Small intestine (tissue), 7 donors: ENCODE data around the gene LRMDA. TPM values are rescaled to one million over a fixed set of nuclear protein-coding genes. Genes with fewer than 3 reads are reported as not detected.
A peak's percentile ranks its signal among the peaks of the same experiment; 100 is the strongest.

Experiments
- DNase-seq, 2 donors: peaks; one replicate each; pipeline versions ENCODE4 v3.0.0 to v3.0.0-alpha.2; 2013
- FAIRE-seq: peaks from 2 replicates; lab custom pipeline; 2012; peaks lifted over from hg19 to GRCh38; lab: Jason Lieb, UNC
- H3K27ac ChIP-seq, 3 donors: one replicate each; pipeline ENCODE4 v1.5.1; 2013; ENCODE audit warnings: low read length in 2 of 3, mild to moderate bottlenecking in 2 of 3, control low read depth in 1 of 3, inconsistent platforms in 1 of 3, low read depth in 1 of 3, moderate library complexity in 1 of 3
- H3K27me3 ChIP-seq, 3 donors: one replicate each; pipeline ENCODE4 v1.6.1; 2013; ENCODE audit warnings: low read length in 3 of 3, inconsistent platforms in 1 of 3; ENCODE audit not compliant: control insufficient read depth in 3 of 3, insufficient read depth in 3 of 3
- H3K36me3 ChIP-seq, 3 donors: one replicate each; pipeline ENCODE4 v1.6.1; 2013; ENCODE audit warnings: low read length in 3 of 3, inconsistent platforms in 1 of 3, low read depth in 1 of 3, mild to moderate bottlenecking in 1 of 3, moderate library complexity in 1 of 3; ENCODE audit not compliant: control insufficient read depth in 3 of 3, insufficient read depth in 2 of 3
- H3K4me1 ChIP-seq, 3 donors: one replicate each; pipeline ENCODE4 v1.6.1; 2013; ENCODE audit warnings: low read length in 2 of 3, inconsistent platforms in 1 of 3, low read depth in 1 of 3, mild to moderate bottlenecking in 1 of 3, moderate library complexity in 1 of 3; ENCODE audit not compliant: control insufficient read depth in 3 of 3, insufficient read depth in 2 of 3
- H3K4me3 ChIP-seq, 3 donors: one replicate each; pipeline ENCODE4 v1.5.1; 2013; ENCODE audit warnings: low read length in 3 of 3, control low read depth in 1 of 3, inconsistent platforms in 1 of 3, low read depth in 1 of 3, mild to moderate bottlenecking in 1 of 3, moderate library complexity in 1 of 3
- H3K9me3 ChIP-seq, 2 donors: one replicate each; pipeline ENCODE4 v1.6.1; 2013; ENCODE audit warnings: low read depth in 1 of 2, low read length in 1 of 2; ENCODE audit not compliant: control insufficient read depth in 2 of 2, insufficient read depth in 1 of 2
- WGBS, 3 donors: extraction: QIAGEN DNeasy Blood & Tissue Kit; methylation state at CpG; one replicate each; pipeline ENCODE4 v1.1.7; 2013; 5-methylcytosine and 5-hydroxymethylcytosine counted together
- polyA plus RNA-seq, 4 donors: library from polyadenylated mRNA; stranded (reverse) in 3 of 4; unstranded in 1 of 4; fragments of 200-250 nt in 3 of 4; fragments of 120-200 nt in 1 of 4; gene quantifications; one replicate each; pipeline versions ENCODE4 v1.2.1 to v1.2.3, GENCODE V29; 2013
- donor health status: healthy with polysubstance abuse.
- donor health status: control.
- donor health status: control.
- donor health status: Bipolar disorder and iron deficiency.
- donor health status: healthy.

LRMDA gene
- polyA plus RNA-seq, 4 donors, result 5.6 to 16.2 (median 6.0) TPM; not detected in 1

GRCh38 chr10:76255241-76255640 is 823.8 kb downstream of the LRMDA start:
- H3K4me3 ChIP-seq, result no peak overlapping the region
- H3K9me3 ChIP-seq, result no peaks in the 10 kb centered on the region
- no peak for DNase-seq
- FAIRE-seq, result no peak
- 90 to 94% (median 94%) methylated on average over 1 of the region's 1 CpG for WGBS, 3 donors
- H3K27ac ChIP-seq, result no peak overlapping the region
- H3K36me3 ChIP-seq, result no peaks in the 10 kb centered on the region
- no peaks in the 10 kb centered on the region for H3K4me1 ChIP-seq
- H3K27me3 ChIP-seq, result no peaks in the 10 kb centered on the region

GRCh38 chr10:76257816-76258215 is 826.4 kb downstream of the LRMDA start:
- 62 to 78% (median 77%) methylated on average over 1 of the region's 1 CpG for WGBS, 3 donors
- FAIRE-seq (no peak), DNase-seq (no peak)
- Histone ChIP-seq H3K9me3 (no peaks in the 10 kb centered on the region), H3K27me3 (no peaks in the 10 kb centered on the region), H3K36me3 (no peaks in the 10 kb centered on the region), H3K4me1 (no peaks in the 10 kb centered on the region), H3K4me3 (no peak overlapping the region), H3K27ac (no peak overlapping the region)

GRCh38 chr10:76265441-76266113 is 834.2 kb downstream of the LRMDA start:
- Histone ChIP-seq H3K9me3 (no peaks in the 10 kb centered on the region), H3K4me3 (no peak overlapping the region), H3K27ac (no peak overlapping the region), H3K27me3 (no peaks in the 10 kb centered on the region), H3K4me1 (no peaks in the 10 kb centered on the region), H3K36me3 (no peaks in the 10 kb centered on the region)
- DNase-seq (no peak), FAIRE-seq (no peak)
- 60 to 69% (median 68%) methylated on average over 4 of the region's 4 CpGs for WGBS, 3 donors

- Histone ChIP-seq H3K4me1 (no peaks in the 10 kb centered on the region), H3K27me3 (no peaks in the 10 kb centered on the region), H3K4me3 (no peak overlapping the region), H3K27ac (no peak overlapping the region), H3K36me3 (no peaks in the 10 kb centered on the region), H3K9me3 (no peaks in the 10 kb centered on the region)
- WGBS, 3 donors, result 56 to 68% (median 57%) methylated on average over 5 of the region's 5 CpGs
- DNase-seq (no peak), FAIRE-seq (no peak)
These were observed 837.1 kb downstream of the LRMDA start for GRCh38 chr10:76268530-76268929.

- no peak for DNase-seq
- Histone ChIP-seq H3K4me1 (no peaks in the 10 kb centered on the region), H3K36me3 (no peaks in the 10 kb centered on the region), H3K9me3 (no peaks in the 10 kb centered on the region), H3K27me3 (no peaks in the 10 kb centered on the region), H3K4me3 (no peak overlapping the region), H3K27ac (no peak overlapping the region)
- FAIRE-seq, result no peak
- 77 to 83% (median 79%) methylated on average over 5 of the region's 5 CpGs for WGBS, 3 donors
These were observed 837.5 kb downstream of the LRMDA start for GRCh38 chr10:76268954-76269353.

GRCh38 chr10:76270464-76270863 is 839.0 kb downstream of the LRMDA start:
- H3K36me3 ChIP-seq, result no peaks in the 10 kb centered on the region
- no peak overlapping the region for H3K4me3 ChIP-seq
- DNase-seq (peak in 1 of 2 donors; percentile 6), FAIRE-seq (no peak)
- H3K4me1 ChIP-seq, result no peaks in the 10 kb centered on the region
- 70 to 77% (median 72%) methylated on average over 5 of the region's 5 CpGs for WGBS, 3 donors
- H3K27ac ChIP-seq, result no peak overlapping the region
- H3K27me3 ChIP-seq, result no peaks in the 10 kb centered on the region
- H3K9me3 ChIP-seq, result no peaks in the 10 kb centered on the region

- no peak for DNase-seq
- no peak overlapping the region for H3K27ac ChIP-seq
- no peak for FAIRE-seq
- no peaks in the 10 kb centered on the region for H3K27me3 ChIP-seq
- no peaks in the 10 kb centered on the region for H3K36me3 ChIP-seq
- H3K4me3 ChIP-seq, result no peak overlapping the region
- peaks cover 0 to 4% of the 10 kb centered on the region in 2 donors for H3K9me3 ChIP-seq
- H3K4me1 ChIP-seq, result no peaks in the 10 kb centered on the region
These were observed 843.5 kb downstream of the LRMDA start for GRCh38 chr10:76274933-76275332.

- WGBS, 3 donors, result 0 to 16% (median 3%) methylated on average over 1 of the region's 1 CpG
- no peak overlapping the region for H3K27ac ChIP-seq
- no peak overlapping the region for H3K4me3 ChIP-seq
- DNase-seq, result peak in 1 of 2 donors; percentile 72
- H3K4me1 ChIP-seq, result peaks cover 6 to 16% (median 7%) of the 10 kb centered on the region in 3 donors
- H3K36me3 ChIP-seq, result no peaks in the 10 kb centered on the region
- H3K9me3 ChIP-seq, result peaks cover 0 to 4% of the 10 kb centered on the region in 2 donors
- H3K27me3 ChIP-seq, result no peaks in the 10 kb centered on the region
- no peak for FAIRE-seq
These were observed 847.5 kb downstream of the LRMDA start for GRCh38 chr10:76278811-76279460.
